ENCODE measurements around the gene EYA2. TPM values are rescaled to one million over a fixed set of nuclear protein-coding genes. Genes with fewer than 3 reads are reported as not detected.

The EYA2 gene
- total and polyA plus RNA-seq, 2 donors (not counting 3 experiments of a cell fraction or from before 2014, with no cell fraction given): not detected

DNA sequence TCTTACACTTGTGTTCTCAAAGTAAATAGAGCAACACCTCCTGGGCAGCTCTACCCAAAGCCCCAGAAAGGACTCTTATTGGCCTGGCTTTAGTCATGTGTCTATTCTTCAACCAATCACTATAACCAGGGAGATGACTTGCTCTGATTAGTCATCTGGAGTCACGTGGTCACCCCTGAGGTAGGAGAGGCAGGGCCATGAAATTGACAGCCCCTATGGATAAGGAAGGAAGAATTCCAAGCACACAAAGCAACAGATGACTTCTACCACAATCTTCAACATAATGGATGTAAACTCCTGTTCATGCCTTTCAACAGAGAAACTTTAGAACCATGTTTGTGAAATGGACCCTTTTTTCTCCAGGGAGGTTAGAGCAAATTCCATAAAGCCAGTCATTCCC lies 24.6 kb upstream of the EYA2 start:
- no peaks in the 10 kb centered on the region for H4K20me1 ChIP-seq (replicated peaks; ENCODE audit: control insufficient read depth, extremely low read depth, insufficient read depth, low read length)
- no peak for DNase-seq (ENCODE audit: low read depth, low spot score)
- no peak overlapping the region for H3K27ac ChIP-seq (ENCODE audit: insufficient read depth, low read depth, low read length)
- no peaks in the 10 kb centered on the region for H3K4me1 ChIP-seq (ENCODE audit: control insufficient read depth, extremely low read depth, insufficient read depth, low read length)
- ChIA-PET POLR2A (no interaction called here), CTCF (no interaction called here)
- intact Hi-C loops (cut with micrococcal nuclease): no loop called here
- H3K4me2 ChIP-seq (ENCODE audit: insufficient read depth, low read length): no peak overlapping the region
- H2AFZ ChIP-seq (ENCODE audit: low read depth, low read length): no peak overlapping the region
- no TSS peak for BruUV-seq (replicated peaks)
- TF ChIP-seq MYC (IDR thresholded peaks at IDR 0.05; ENCODE audit: low read depth, low read length): no peak
- TF ChIP-seq GATA2 (IDR thresholded peaks at IDR 0.05; ENCODE audit: insufficient read depth, insufficient read length, low read depth, low read length): no peak
- no peak for TF ChIP-seq POLR2A (IDR thresholded peaks at IDR 0.05; ENCODE audit: low read depth, low read length)
- no peak for TF ChIP-seq EZH2 (IDR thresholded peaks at IDR 0.05; ENCODE audit: borderline replicate concordance, low read depth, low read length, severe bottlenecking)
- TF ChIP-seq JUN (IDR thresholded peaks at IDR 0.05; ENCODE audit: borderline replicate concordance, insufficient read depth, insufficient read length, low read depth): no peak
- TF ChIP-seq POLR2AphosphoS5 (IDR thresholded peaks at IDR 0.05; ENCODE audit: insufficient read depth, low read depth, low read length): no peak
- TF ChIP-seq, protein P1, sequence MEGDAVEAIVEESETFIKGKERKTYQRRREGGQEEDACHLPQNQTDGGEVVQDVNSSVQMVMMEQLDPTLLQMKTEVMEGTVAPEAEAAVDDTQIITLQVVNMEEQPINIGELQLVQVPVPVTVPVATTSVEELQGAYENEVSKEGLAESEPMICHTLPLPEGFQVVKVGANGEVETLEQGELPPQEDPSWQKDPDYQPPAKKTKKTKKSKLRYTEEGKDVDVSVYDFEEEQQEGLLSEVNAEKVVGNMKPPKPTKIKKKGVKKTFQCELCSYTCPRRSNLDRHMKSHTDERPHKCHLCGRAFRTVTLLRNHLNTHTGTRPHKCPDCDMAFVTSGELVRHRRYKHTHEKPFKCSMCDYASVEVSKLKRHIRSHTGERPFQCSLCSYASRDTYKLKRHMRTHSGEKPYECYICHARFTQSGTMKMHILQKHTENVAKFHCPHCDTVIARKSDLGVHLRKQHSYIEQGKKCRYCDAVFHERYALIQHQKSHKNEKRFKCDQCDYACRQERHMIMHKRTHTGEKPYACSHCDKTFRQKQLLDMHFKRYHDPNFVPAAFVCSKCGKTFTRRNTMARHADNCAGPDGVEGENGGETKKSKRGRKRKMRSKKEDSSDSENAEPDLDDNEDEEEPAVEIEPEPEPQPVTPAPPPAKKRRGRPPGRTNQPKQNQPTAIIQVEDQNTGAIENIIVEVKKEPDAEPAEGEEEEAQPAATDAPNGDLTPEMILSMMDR (IDR thresholded peaks at IDR 0.05; ENCODE audit: extremely low read depth in 1 of 2, insufficient read depth in 1 of 2, low read depth in 1 of 2, low read length in 2 of 2): no peak
- TF ChIP-seq, protein P2, sequence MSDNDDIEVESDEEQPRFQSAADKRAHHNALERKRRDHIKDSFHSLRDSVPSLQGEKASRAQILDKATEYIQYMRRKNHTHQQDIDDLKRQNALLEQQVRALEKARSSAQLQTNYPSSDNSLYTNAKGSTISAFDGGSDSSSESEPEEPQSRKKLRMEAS (IDR thresholded peaks at IDR 0.05; ENCODE audit: insufficient read depth, insufficient read length): no peak
- TF ChIP-seq FOS (IDR thresholded peaks at IDR 0.05; ENCODE audit: borderline replicate concordance, insufficient read depth, low read length): no peak
- H3K4me3 ChIP-seq (replicated peaks in 1 of 3; ENCODE audit: insufficient read depth in 1 of 3, low read depth in 1 of 3, low read length in 3 of 3): no peak overlapping the region
- FAIRE-seq: no peak
- dilution Hi-C loops (cut with MboI; ENCODE audit: extremely low pct_ligation_motif_present, low sequenced_read_pairs): no loop called here
- no peak overlapping the region for H3K9ac ChIP-seq (replicated peaks; ENCODE audit: extremely low read depth, insufficient read depth, low read length)
- no peaks in the 10 kb centered on the region for H3K9me3 ChIP-seq (replicated peaks; ENCODE audit: control insufficient read depth, insufficient read depth, low read length)
- H3K9me1 ChIP-seq (replicated peaks; ENCODE audit: control insufficient read depth, extremely low read depth, insufficient read depth, low read length): no peaks in the 10 kb centered on the region
- no peaks in the 10 kb centered on the region for H3K79me2 ChIP-seq (ENCODE audit: control insufficient read depth, insufficient read depth, low read length)
- H3K36me3 ChIP-seq (ENCODE audit: control insufficient read depth in 2 of 2, extremely low read depth in 1 of 2, insufficient read depth in 2 of 2, low read length in 2 of 2): no peaks in the 10 kb centered on the region
- H3K27me3 ChIP-seq (ENCODE audit: control insufficient read depth in 2 of 2, insufficient read depth in 2 of 2, low read length in 2 of 2): no peaks in the 10 kb centered on the region

Measured in endothelial cell of umbilical vein (primary cell).